ENCODE data around the gene JKAMP.

Gene JKAMP

DNA sequence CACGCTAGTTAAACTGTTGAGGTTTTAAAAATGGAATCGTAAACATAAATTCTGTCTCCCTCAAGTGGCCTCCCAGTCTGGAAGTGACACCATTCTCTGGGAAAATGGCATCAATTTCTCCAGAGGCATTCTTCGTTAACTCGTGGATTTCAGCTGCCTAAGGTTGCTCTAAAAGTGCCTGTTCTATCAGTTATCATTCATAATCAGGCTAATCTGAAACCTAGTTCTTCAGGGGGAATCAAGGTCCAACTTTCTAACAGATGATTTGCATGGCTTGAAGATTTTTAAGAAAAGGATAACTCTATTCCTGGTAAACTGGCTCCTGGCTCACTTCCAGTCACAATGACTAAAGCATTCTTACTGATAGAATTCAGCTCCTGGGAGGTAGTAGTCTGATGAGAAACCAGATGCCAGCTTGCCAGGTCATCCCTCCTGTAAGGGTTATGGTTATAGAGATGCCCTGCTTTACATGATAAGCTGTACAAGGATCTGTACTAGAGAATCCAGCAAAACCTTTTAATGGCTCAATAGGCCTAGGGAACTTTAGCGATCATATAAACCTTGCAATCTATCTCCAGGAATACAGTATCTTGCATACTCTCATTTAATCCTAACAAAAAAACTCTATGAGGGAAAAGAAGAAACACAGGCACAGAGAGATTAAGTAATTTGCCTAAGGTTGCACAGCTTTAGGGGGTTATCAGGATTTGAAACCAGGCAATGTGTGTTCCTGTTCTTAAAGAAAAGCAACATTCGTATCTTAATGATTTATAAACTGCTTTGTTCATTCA, 1.6 kb upstream of the JKAMP start:
- H3K27me3 ChIP-seq (ENCODE audit: control insufficient read depth, insufficient read depth, low read length) = no peaks in the 10 kb centered on the region
- H3K9ac ChIP-seq (ENCODE audit: low read length) = peak overlapping the region; percentile 85
- H3K4me1 ChIP-seq (ENCODE audit: control insufficient read depth, low read depth, low read length) = peaks cover 14% of the 10 kb centered on the region
- no peak overlapping the region for H3K27ac ChIP-seq (ENCODE audit: low read length)
- no peaks in the 10 kb centered on the region for H3K9me3 ChIP-seq (ENCODE audit: control insufficient read depth, low read depth, low read length)
- peaks cover 12% of the 10 kb centered on the region for H3K36me3 ChIP-seq (ENCODE audit: control insufficient read depth, low read depth, low read length)
- peak overlapping the region; percentile 82 for H3K4me3 ChIP-seq (ENCODE audit: low read length)

DNA sequence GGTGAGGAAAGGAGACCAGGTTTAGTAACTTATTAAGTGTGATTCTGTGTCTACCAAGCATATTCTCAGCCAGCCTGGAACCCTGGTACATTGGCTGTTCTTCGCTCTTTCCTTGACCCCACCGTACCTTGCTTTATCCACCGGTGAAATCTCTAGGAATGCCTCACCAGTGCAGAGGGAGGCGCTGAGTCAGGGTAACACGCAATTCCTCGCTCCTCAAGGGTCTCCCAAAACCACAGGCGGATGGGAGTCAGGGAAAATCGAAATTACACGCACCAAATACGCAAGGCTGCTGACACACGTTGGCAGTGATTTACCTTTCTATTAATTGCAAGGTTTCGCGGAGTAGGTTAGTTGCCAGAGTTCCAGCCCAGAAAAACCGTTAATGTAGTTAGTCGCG, 954 bp upstream of the JKAMP start:
- Histone ChIP-seq H3K4me1 (ENCODE audit: control insufficient read depth, low read depth, low read length) (peaks cover 14% of the 10 kb centered on the region), H3K27me3 (ENCODE audit: control insufficient read depth, insufficient read depth, low read length) (no peaks in the 10 kb centered on the region), H3K9ac (ENCODE audit: low read length) (peak overlapping the region; percentile 85), H3K9me3 (ENCODE audit: control insufficient read depth, low read depth, low read length) (no peaks in the 10 kb centered on the region), H3K36me3 (ENCODE audit: control insufficient read depth, low read depth, low read length) (peaks cover 17% of the 10 kb centered on the region), H3K4me3 (ENCODE audit: low read length) (peak overlapping the region; percentile 82), H3K27ac (ENCODE audit: low read length) (peak overlapping the region; percentile 57)

DNA sequence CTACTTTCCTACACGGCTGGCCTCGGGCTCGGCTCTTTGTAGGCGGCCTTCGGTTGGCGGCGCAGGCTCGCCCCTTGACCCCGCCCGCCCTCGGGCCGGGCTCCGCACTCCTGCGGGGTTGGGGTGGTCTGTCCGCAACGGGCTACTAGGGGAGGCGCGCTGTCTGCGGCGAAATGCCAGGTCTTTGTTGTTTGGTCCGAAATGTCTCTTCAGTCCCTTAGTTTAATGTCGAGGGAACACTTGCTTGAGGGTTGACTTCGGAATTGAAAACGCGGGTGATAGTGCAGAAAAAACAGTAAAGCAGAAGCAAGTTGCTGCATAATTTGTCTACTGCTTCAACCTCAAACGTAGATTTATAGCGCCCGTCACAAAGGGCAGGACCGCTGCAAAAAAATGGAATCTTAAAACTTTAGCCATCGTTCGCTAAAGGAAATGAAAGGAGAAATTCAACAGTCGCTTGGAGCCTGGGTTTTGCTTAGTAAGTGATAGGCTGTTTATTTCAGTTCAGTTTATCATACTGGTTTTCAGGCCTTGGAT, 390 bp downstream of the JKAMP start:
- Histone ChIP-seq H3K27me3 (ENCODE audit: control insufficient read depth, insufficient read depth, low read length) (no peaks in the 10 kb centered on the region), H3K9ac (ENCODE audit: low read length) (peak overlapping the region; percentile 85), H3K4me3 (ENCODE audit: low read length) (peak overlapping the region; percentile 82), H3K36me3 (ENCODE audit: control insufficient read depth, low read depth, low read length) (peaks cover 21% of the 10 kb centered on the region), H3K27ac (ENCODE audit: low read length) (peak overlapping the region; percentile 76), H3K9me3 (ENCODE audit: control insufficient read depth, low read depth, low read length) (no peaks in the 10 kb centered on the region), H3K4me1 (ENCODE audit: control insufficient read depth, low read depth, low read length) (peaks cover 14% of the 10 kb centered on the region)

DNA sequence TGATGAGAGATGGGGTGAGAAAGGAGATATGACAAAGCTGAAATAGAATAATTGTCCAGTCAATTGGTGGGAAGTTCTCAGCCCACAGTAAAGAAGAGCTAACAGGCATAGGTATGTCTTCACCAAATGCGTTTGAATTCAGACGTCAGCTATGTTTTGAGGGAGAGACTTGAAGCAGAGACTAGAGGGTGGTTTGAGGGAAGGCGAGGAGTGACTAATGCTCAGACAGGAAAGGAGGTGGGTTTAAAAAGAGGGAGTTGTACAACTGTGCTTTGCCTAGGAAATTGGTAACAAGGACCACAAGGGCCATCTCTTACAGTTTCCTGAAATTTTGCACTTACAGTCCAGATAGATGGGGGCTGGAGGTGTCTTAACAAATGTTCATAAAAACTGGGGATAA, 6.4 kb downstream of the JKAMP start:
- peaks cover 63% of the 10 kb centered on the region for H3K36me3 ChIP-seq (ENCODE audit: control insufficient read depth, low read depth, low read length)

DNA sequence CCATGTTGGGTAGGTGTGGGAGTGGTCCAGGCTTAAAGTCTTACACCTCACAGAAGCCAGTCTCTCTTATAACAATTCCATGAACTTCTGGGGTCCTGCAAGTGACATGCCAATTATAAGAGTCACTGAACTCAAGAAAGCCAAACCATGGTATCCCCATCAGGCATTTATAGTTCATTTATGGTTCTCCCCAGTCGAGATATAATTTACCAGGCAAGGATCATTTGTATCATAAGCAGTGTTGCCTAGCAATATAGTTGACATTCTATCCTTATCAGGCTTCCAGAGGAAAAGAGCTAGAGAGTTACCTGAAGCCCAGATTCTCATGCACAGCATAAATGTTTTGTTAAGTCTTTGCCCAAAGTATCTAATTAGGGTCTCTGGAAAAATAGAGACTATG, 8.1 kb downstream of the JKAMP start:
- Histone ChIP-seq H3K4me3 (ENCODE audit: low read length) (no peak overlapping the region), H3K9ac (ENCODE audit: low read length) (no peak overlapping the region), H3K36me3 (ENCODE audit: control insufficient read depth, low read depth, low read length) (peaks cover 74% of the 10 kb centered on the region), H3K9me3 (ENCODE audit: control insufficient read depth, low read depth, low read length) (no peaks in the 10 kb centered on the region), H3K27me3 (ENCODE audit: control insufficient read depth, insufficient read depth, low read length) (no peaks in the 10 kb centered on the region), H3K27ac (ENCODE audit: low read length) (no peak overlapping the region), H3K4me1 (ENCODE audit: control insufficient read depth, low read depth, low read length) (no peaks in the 10 kb centered on the region)

More for the DNA sequence above, 6.4 kb downstream of the JKAMP start:
- Histone ChIP-seq H3K4me3 (ENCODE audit: low read length) (no peak overlapping the region), H3K4me1 (ENCODE audit: control insufficient read depth, low read depth, low read length) (no peaks in the 10 kb centered on the region), H3K9ac (ENCODE audit: low read length) (no peak overlapping the region), H3K9me3 (ENCODE audit: control insufficient read depth, low read depth, low read length) (no peaks in the 10 kb centered on the region), H3K27ac (ENCODE audit: low read length) (no peak overlapping the region), H3K27me3 (ENCODE audit: control insufficient read depth, insufficient read depth, low read length) (no peaks in the 10 kb centered on the region)

DNA sequence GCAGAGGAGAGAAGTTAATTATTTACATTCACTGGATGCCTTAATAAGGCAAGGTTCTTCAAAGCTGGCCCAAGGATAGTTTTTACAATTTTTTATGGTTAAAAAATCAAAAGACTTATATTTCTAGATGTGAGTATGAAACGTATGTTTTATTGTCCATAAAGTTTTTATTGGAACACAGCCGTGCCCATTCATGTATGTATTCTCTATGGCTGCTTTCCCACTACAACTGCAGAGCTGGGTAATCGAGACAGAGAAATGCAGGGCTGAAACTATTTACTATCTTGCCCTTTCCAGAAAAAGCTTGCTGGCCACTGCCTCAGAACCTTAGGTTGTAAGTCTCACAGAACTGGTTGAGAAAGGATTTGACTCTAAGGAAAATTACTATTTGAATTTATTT, 16.4 kb downstream of the JKAMP start:
- Histone ChIP-seq H3K27ac (ENCODE audit: low read length) (no peak overlapping the region), H3K9me3 (ENCODE audit: control insufficient read depth, low read depth, low read length) (no peaks in the 10 kb centered on the region), H3K27me3 (ENCODE audit: control insufficient read depth, insufficient read depth, low read length) (no peaks in the 10 kb centered on the region), H3K4me3 (ENCODE audit: low read length) (no peak overlapping the region), H3K9ac (ENCODE audit: low read length) (no peak overlapping the region), H3K4me1 (ENCODE audit: control insufficient read depth, low read depth, low read length) (no peaks in the 10 kb centered on the region), H3K36me3 (ENCODE audit: control insufficient read depth, low read depth, low read length) (peaks cover 43% of the 10 kb centered on the region)

GRCh38 chr14:59503256-59503655, 18.9 kb downstream of the JKAMP start:
- Histone ChIP-seq H3K9ac (ENCODE audit: low read length) (no peak overlapping the region), H3K27me3 (ENCODE audit: control insufficient read depth, insufficient read depth, low read length) (no peaks in the 10 kb centered on the region), H3K27ac (ENCODE audit: low read length) (no peak overlapping the region), H3K36me3 (ENCODE audit: control insufficient read depth, low read depth, low read length) (peaks cover 26% of the 10 kb centered on the region), H3K4me3 (ENCODE audit: low read length) (no peak overlapping the region), H3K9me3 (ENCODE audit: control insufficient read depth, low read depth, low read length) (no peaks in the 10 kb centered on the region), H3K4me1 (ENCODE audit: control insufficient read depth, low read depth, low read length) (no peaks in the 10 kb centered on the region)

DNA sequence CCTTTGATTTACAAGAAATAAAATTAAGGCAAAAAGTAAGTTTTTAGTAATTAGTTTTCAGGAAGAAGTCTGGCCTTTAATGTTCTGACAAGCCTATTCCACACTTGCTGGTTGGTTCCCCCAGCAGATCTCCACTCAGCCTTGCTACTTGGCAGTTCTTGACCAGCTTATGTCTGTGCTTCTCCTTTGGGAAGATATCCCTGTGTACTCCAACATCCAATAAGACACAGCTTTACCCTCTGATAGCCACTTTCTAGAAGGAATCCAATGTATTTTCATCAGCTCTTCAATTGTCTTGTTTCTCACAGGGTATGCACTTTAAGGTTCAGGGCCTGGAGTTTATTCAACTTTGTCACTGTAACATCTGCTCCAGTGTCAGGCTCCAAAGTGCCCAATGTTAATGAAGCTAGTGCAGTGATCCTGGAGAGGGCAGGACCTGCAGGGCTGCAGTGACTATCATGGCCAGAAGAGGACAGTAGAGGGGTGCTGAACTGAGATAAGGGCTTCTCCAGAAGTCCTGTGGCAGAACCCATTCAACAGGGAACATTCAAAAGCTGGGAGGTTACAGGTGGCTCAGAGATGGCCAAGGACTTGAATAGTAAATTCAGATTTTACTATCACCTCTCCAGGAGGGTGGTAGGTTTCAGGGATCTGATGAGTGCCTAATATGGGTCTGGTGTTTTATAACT, 22.9 kb downstream of the JKAMP start:
- Histone ChIP-seq H3K4me3 (ENCODE audit: low read length) (no peak overlapping the region), H3K9me3 (ENCODE audit: control insufficient read depth, low read depth, low read length) (no peaks in the 10 kb centered on the region), H3K9ac (ENCODE audit: low read length) (no peak overlapping the region), H3K27me3 (ENCODE audit: control insufficient read depth, insufficient read depth, low read length) (no peaks in the 10 kb centered on the region), H3K27ac (ENCODE audit: low read length) (no peak overlapping the region), H3K36me3 (ENCODE audit: control insufficient read depth, low read depth, low read length) (peaks cover 6% of the 10 kb centered on the region), H3K4me1 (ENCODE audit: control insufficient read depth, low read depth, low read length) (no peaks in the 10 kb centered on the region)

GRCh38 chr14:59507752-59508103, 23.4 kb downstream of the JKAMP start:
- no peak overlapping the region for H3K4me3 ChIP-seq (ENCODE audit: low read length)
- no peak overlapping the region for H3K9ac ChIP-seq (ENCODE audit: low read length)
- no peaks in the 10 kb centered on the region for H3K4me1 ChIP-seq (ENCODE audit: control insufficient read depth, low read depth, low read length)
- H3K27ac ChIP-seq (ENCODE audit: low read length) = no peak overlapping the region
- no peaks in the 10 kb centered on the region for H3K27me3 ChIP-seq (ENCODE audit: control insufficient read depth, insufficient read depth, low read length)
- no peaks in the 10 kb centered on the region for H3K9me3 ChIP-seq (ENCODE audit: control insufficient read depth, low read depth, low read length)
- H3K36me3 ChIP-seq (ENCODE audit: control insufficient read depth, low read depth, low read length) = peaks cover 6% of the 10 kb centered on the region

DNA sequence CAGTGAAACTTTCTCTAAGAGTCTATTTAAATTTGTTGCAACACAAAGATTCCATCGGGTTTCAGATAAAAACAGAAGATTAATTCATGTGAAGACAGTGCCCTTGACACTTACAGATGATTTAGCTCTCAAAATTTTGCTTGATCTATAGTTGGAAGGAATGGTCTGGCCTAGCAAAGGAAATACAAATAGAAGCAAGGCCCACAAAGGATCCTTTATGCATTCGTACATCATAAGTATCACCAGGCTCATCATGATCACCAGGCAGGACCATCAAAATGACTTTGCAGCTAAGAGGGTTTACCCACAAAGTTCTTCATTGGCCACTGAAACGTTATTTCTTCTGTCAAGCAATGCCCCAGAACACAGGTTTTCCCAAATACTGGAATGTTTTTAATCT, 24.8 kb downstream of the JKAMP start:
- H3K27me3 ChIP-seq (ENCODE audit: control insufficient read depth, insufficient read depth, low read length) = no peaks in the 10 kb centered on the region
- peaks cover 2% of the 10 kb centered on the region for H3K36me3 ChIP-seq (ENCODE audit: control insufficient read depth, low read depth, low read length)
- H3K27ac ChIP-seq (ENCODE audit: low read length) = no peak overlapping the region
- H3K4me3 ChIP-seq (ENCODE audit: low read length) = no peak overlapping the region
- no peaks in the 10 kb centered on the region for H3K4me1 ChIP-seq (ENCODE audit: control insufficient read depth, low read depth, low read length)
- no peak overlapping the region for H3K9ac ChIP-seq (ENCODE audit: low read length)
- no peaks in the 10 kb centered on the region for H3K9me3 ChIP-seq (ENCODE audit: control insufficient read depth, low read depth, low read length)

GRCh38 chr14:59510001-59510400, 25.7 kb downstream of the JKAMP start:
- Histone ChIP-seq H3K36me3 (ENCODE audit: control insufficient read depth, low read depth, low read length) (no peaks in the 10 kb centered on the region), H3K27me3 (ENCODE audit: control insufficient read depth, insufficient read depth, low read length) (no peaks in the 10 kb centered on the region), H3K4me3 (ENCODE audit: low read length) (no peak overlapping the region), H3K27ac (ENCODE audit: low read length) (no peak overlapping the region), H3K9me3 (ENCODE audit: control insufficient read depth, low read depth, low read length) (no peaks in the 10 kb centered on the region), H3K4me1 (ENCODE audit: control insufficient read depth, low read depth, low read length) (no peaks in the 10 kb centered on the region), H3K9ac (ENCODE audit: low read length) (no peak overlapping the region)

DNA sequence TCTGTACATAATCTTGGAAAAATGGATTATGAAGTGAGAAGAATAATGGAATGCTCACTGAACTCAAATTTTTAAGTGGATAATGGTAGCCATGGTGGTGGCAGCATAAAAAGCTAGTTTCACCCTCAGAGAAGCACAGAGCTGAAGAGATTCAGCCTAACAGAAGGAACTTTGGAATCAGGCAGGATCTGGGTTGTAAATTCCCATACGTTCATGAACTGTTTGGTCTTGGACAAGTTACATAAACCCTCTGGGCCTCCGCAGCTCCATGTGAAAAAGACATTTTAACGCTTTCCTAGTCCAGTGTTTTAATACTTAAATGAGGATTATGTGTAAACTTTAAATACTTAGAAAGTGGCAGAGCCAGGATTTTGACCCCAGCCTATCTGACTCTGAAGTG, 26.6 kb downstream of the JKAMP start:
- Histone ChIP-seq H3K9ac (ENCODE audit: low read length) (no peak overlapping the region), H3K4me3 (ENCODE audit: low read length) (no peak overlapping the region), H3K27ac (ENCODE audit: low read length) (no peak overlapping the region), H3K4me1 (ENCODE audit: control insufficient read depth, low read depth, low read length) (no peaks in the 10 kb centered on the region), H3K36me3 (ENCODE audit: control insufficient read depth, low read depth, low read length) (no peaks in the 10 kb centered on the region), H3K9me3 (ENCODE audit: control insufficient read depth, low read depth, low read length) (no peaks in the 10 kb centered on the region), H3K27me3 (ENCODE audit: control insufficient read depth, insufficient read depth, low read length) (no peaks in the 10 kb centered on the region)
